ENCODE measurements around the gene CCL13. TPM values are rescaled to one million over a fixed set of nuclear protein-coding genes. Genes with fewer than 3 reads are reported as not detected.

Gene CCL13
- total and polyA plus RNA-seq, 2 donors: 10.7 to 22.0 TPM

GRCh38 chr17:34366529-34367107 is 10.3 kb downstream of the CCL13 start:
- no peaks in the 10 kb centered on the region for H3K27me3 ChIP-seq (ENCODE audit: control insufficient read depth in 2 of 2, insufficient read depth in 1 of 2, low read length in 1 of 2)
- peaks cover 43 to 74% of the 10 kb centered on the region in 2 donors for H3K4me1 ChIP-seq (ENCODE audit: control insufficient read depth in 2 of 2, insufficient read depth in 2 of 2, low read length in 2 of 2)
- 84% methylated on average over 4 of the region's 4 CpGs for WGBS
- no peak overlapping the region for H3K4me3 ChIP-seq (ENCODE audit: low read length in 2 of 2)
- peak overlapping the region in 1 of 2 donors; percentile 56 for H3K27ac ChIP-seq (ENCODE audit: low read depth in 1 of 2, low read length in 1 of 2)
- peak in 1 of 9 donors; percentile 28 for DNase-seq (ENCODE audit: low read depth in 6 of 9, low spot score in 9 of 9)
- H3K9me3 ChIP-seq (ENCODE audit: control insufficient read depth in 2 of 2, insufficient read depth in 1 of 2, low read length in 1 of 2): no peaks in the 10 kb centered on the region
- H3K36me3 ChIP-seq (ENCODE audit: control insufficient read depth in 2 of 2, insufficient read depth in 2 of 2, low read length in 1 of 2): no peaks in the 10 kb centered on the region

- H3K36me3 ChIP-seq (ENCODE audit: control insufficient read depth in 2 of 2, insufficient read depth in 2 of 2, low read length in 1 of 2): no peaks in the 10 kb centered on the region
- no peaks in the 10 kb centered on the region for H3K9me3 ChIP-seq (ENCODE audit: control insufficient read depth in 2 of 2, insufficient read depth in 1 of 2, low read length in 1 of 2)
- H3K27ac ChIP-seq (ENCODE audit: low read depth in 1 of 2, low read length in 1 of 2): no peak overlapping the region
- no peak overlapping the region for H3K4me3 ChIP-seq (ENCODE audit: low read length in 2 of 2)
- no peaks in the 10 kb centered on the region for H3K27me3 ChIP-seq (ENCODE audit: control insufficient read depth in 2 of 2, insufficient read depth in 1 of 2, low read length in 1 of 2)
- WGBS: 94% methylated on average over 9 of the region's 9 CpGs
- peaks cover 46 to 73% of the 10 kb centered on the region in 2 donors for H3K4me1 ChIP-seq (ENCODE audit: control insufficient read depth in 2 of 2, insufficient read depth in 2 of 2, low read length in 2 of 2)
- no peak for DNase-seq (ENCODE audit: low read depth in 6 of 9, low spot score in 9 of 9)
These were observed 11.4 kb downstream of the CCL13 start for GRCh38 chr17:34367486-34368195.

GRCh38 chr17:34368196-34368945 is 12.1 kb downstream of the CCL13 start:
- DNase-seq (ENCODE audit: low read depth in 6 of 9, low spot score in 9 of 9): no peak
- Histone ChIP-seq H3K36me3 (ENCODE audit: control insufficient read depth in 2 of 2, insufficient read depth in 2 of 2, low read length in 1 of 2) (no peaks in the 10 kb centered on the region), H3K27me3 (ENCODE audit: control insufficient read depth in 2 of 2, insufficient read depth in 1 of 2, low read length in 1 of 2) (no peaks in the 10 kb centered on the region), H3K27ac (ENCODE audit: low read depth in 1 of 2, low read length in 1 of 2) (no peak overlapping the region), H3K4me3 (ENCODE audit: low read length in 2 of 2) (no peak overlapping the region), H3K4me1 (ENCODE audit: control insufficient read depth in 2 of 2, insufficient read depth in 2 of 2, low read length in 2 of 2) (peaks cover 46 to 73% of the 10 kb centered on the region in 2 donors), H3K9me3 (ENCODE audit: control insufficient read depth in 2 of 2, insufficient read depth in 1 of 2, low read length in 1 of 2) (no peaks in the 10 kb centered on the region)
- WGBS: 79% methylated on average over 9 of the region's 9 CpGs

- H3K4me3 ChIP-seq (ENCODE audit: low read length in 2 of 2): no peak overlapping the region
- H3K4me1 ChIP-seq (ENCODE audit: control insufficient read depth in 2 of 2, insufficient read depth in 2 of 2, low read length in 2 of 2): peaks cover 46 to 69% of the 10 kb centered on the region in 2 donors
- no peak overlapping the region for H3K27ac ChIP-seq (ENCODE audit: low read depth in 1 of 2, low read length in 1 of 2)
- no peaks in the 10 kb centered on the region for H3K9me3 ChIP-seq (ENCODE audit: control insufficient read depth in 2 of 2, insufficient read depth in 1 of 2, low read length in 1 of 2)
- WGBS: 73% methylated on average over 4 of the region's 4 CpGs
- H3K36me3 ChIP-seq (ENCODE audit: control insufficient read depth in 2 of 2, insufficient read depth in 2 of 2, low read length in 1 of 2): no peaks in the 10 kb centered on the region
- H3K27me3 ChIP-seq (ENCODE audit: control insufficient read depth in 2 of 2, insufficient read depth in 1 of 2, low read length in 1 of 2): no peaks in the 10 kb centered on the region
- DNase-seq (ENCODE audit: low read depth in 6 of 9, low spot score in 9 of 9): no peak
These were observed 12.7 kb downstream of the CCL13 start for GRCh38 chr17:34368946-34369500.

- Histone ChIP-seq H3K36me3 (ENCODE audit: control insufficient read depth in 2 of 2, insufficient read depth in 2 of 2, low read length in 1 of 2) (no peaks in the 10 kb centered on the region), H3K4me1 (ENCODE audit: control insufficient read depth in 2 of 2, insufficient read depth in 2 of 2, low read length in 2 of 2) (peaks cover 44 to 64% of the 10 kb centered on the region in 2 donors), H3K9me3 (ENCODE audit: control insufficient read depth in 2 of 2, insufficient read depth in 1 of 2, low read length in 1 of 2) (no peaks in the 10 kb centered on the region), H3K27ac (ENCODE audit: low read depth in 1 of 2, low read length in 1 of 2) (no peak overlapping the region), H3K4me3 (ENCODE audit: low read length in 2 of 2) (no peak overlapping the region), H3K27me3 (ENCODE audit: control insufficient read depth in 2 of 2, insufficient read depth in 1 of 2, low read length in 1 of 2) (no peaks in the 10 kb centered on the region)
- WGBS: 98% methylated on average over 3 of the region's 3 CpGs
- no peak for DNase-seq (ENCODE audit: low read depth in 6 of 9, low spot score in 9 of 9)
These were observed 13.3 kb downstream of the CCL13 start for GRCh38 chr17:34369571-34369970.

- H3K27ac ChIP-seq (ENCODE audit: low read depth in 1 of 2, low read length in 1 of 2): peak overlapping the region; percentile 12 to 33
- no peak for DNase-seq (ENCODE audit: low read depth in 6 of 9, low spot score in 9 of 9)
- H3K4me3 ChIP-seq (ENCODE audit: low read length in 2 of 2): no peak overlapping the region
- peaks cover 39 to 55% of the 10 kb centered on the region in 2 donors for H3K4me1 ChIP-seq (ENCODE audit: control insufficient read depth in 2 of 2, insufficient read depth in 2 of 2, low read length in 2 of 2)
- H3K27me3 ChIP-seq (ENCODE audit: control insufficient read depth in 2 of 2, insufficient read depth in 1 of 2, low read length in 1 of 2): no peaks in the 10 kb centered on the region
- no peaks in the 10 kb centered on the region for H3K36me3 ChIP-seq (ENCODE audit: control insufficient read depth in 2 of 2, insufficient read depth in 2 of 2, low read length in 1 of 2)
- no peaks in the 10 kb centered on the region for H3K9me3 ChIP-seq (ENCODE audit: control insufficient read depth in 2 of 2, insufficient read depth in 1 of 2, low read length in 1 of 2)
- 88% methylated on average over 5 of the region's 5 CpGs for WGBS
These were observed 14.2 kb downstream of the CCL13 start for GRCh38 chr17:34370376-34370996.

GRCh38 chr17:34370997-34371395 is 14.7 kb downstream of the CCL13 start:
- peak overlapping the region; percentile 12 to 20 for H3K27ac ChIP-seq (ENCODE audit: low read depth in 1 of 2, low read length in 1 of 2)
- peaks cover 34 to 51% of the 10 kb centered on the region in 2 donors for H3K4me1 ChIP-seq (ENCODE audit: control insufficient read depth in 2 of 2, insufficient read depth in 2 of 2, low read length in 2 of 2)
- H3K9me3 ChIP-seq (ENCODE audit: control insufficient read depth in 2 of 2, insufficient read depth in 1 of 2, low read length in 1 of 2): no peaks in the 10 kb centered on the region
- H3K4me3 ChIP-seq (ENCODE audit: low read length in 2 of 2): no peak overlapping the region
- no peaks in the 10 kb centered on the region for H3K36me3 ChIP-seq (ENCODE audit: control insufficient read depth in 2 of 2, insufficient read depth in 2 of 2, low read length in 1 of 2)
- peak in 1 of 9 donors; percentile 37 for DNase-seq (ENCODE audit: low read depth in 6 of 9, low spot score in 9 of 9)
- no peaks in the 10 kb centered on the region for H3K27me3 ChIP-seq (ENCODE audit: control insufficient read depth in 2 of 2, insufficient read depth in 1 of 2, low read length in 1 of 2)
- WGBS: 42% methylated on average over 3 of the region's 3 CpGs

GRCh38 chr17:34371405-34372100 is 15.3 kb downstream of the CCL13 start:
- H3K27ac ChIP-seq (ENCODE audit: low read depth in 1 of 2, low read length in 1 of 2): no peak overlapping the region
- H3K27me3 ChIP-seq (ENCODE audit: control insufficient read depth in 2 of 2, insufficient read depth in 1 of 2, low read length in 1 of 2): no peaks in the 10 kb centered on the region
- H3K4me3 ChIP-seq (ENCODE audit: low read length in 2 of 2): no peak overlapping the region
- 96% methylated on average over 3 of the region's 3 CpGs for WGBS
- no peaks in the 10 kb centered on the region for H3K9me3 ChIP-seq (ENCODE audit: control insufficient read depth in 2 of 2, insufficient read depth in 1 of 2, low read length in 1 of 2)
- DNase-seq (ENCODE audit: low read depth in 6 of 9, low spot score in 9 of 9): no peak
- H3K4me1 ChIP-seq (ENCODE audit: control insufficient read depth in 2 of 2, insufficient read depth in 2 of 2, low read length in 2 of 2): peaks cover 29 to 46% of the 10 kb centered on the region in 2 donors
- H3K36me3 ChIP-seq (ENCODE audit: control insufficient read depth in 2 of 2, insufficient read depth in 2 of 2, low read length in 1 of 2): no peaks in the 10 kb centered on the region

All from thymus (tissue), 11 donors.